ENCODE data around the gene CDCP2. TPM values are rescaled to one million over a fixed set of nuclear protein-coding genes. Genes with fewer than 3 reads are reported as not detected.

CDCP2 gene
- total RNA-seq, 2 donors from 2014 or later = 0.23 TPM; not detected in 1

DNA sequence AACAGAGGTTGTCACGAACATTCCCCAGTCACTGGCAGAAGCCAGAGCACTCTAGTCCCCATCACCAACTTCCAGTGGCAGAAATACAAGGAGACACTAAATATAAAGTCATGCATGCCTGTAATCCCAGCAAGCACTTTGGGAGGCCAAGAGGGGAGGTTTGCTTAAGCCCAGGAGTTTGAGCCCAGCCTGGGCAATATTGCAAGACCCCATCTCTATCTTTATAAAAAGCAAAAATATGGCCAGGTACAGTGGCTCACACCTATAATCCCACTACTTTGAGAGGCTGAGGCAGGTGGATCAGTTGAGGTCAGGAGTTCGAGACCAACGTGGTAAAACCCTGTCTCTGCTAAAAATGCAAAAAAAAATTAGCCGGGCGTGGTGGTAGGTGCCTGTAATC lies 40.7 kb upstream of the CDCP2 start:
- no peak for DNase-seq (ENCODE audit: low spot score)
- H3K4me3 ChIP-seq = no peak overlapping the region
- no peaks in the 10 kb centered on the region for H3K27me3 ChIP-seq (replicated peaks; ENCODE audit: insufficient read depth)
- no peaks in the 10 kb centered on the region for H3K4me1 ChIP-seq (replicated peaks)
- 89% methylated on average over 5 of the region's 5 CpGs for WGBS
- H3K36me3 ChIP-seq = no peaks in the 10 kb centered on the region
- TF ChIP-seq, protein P1, sequence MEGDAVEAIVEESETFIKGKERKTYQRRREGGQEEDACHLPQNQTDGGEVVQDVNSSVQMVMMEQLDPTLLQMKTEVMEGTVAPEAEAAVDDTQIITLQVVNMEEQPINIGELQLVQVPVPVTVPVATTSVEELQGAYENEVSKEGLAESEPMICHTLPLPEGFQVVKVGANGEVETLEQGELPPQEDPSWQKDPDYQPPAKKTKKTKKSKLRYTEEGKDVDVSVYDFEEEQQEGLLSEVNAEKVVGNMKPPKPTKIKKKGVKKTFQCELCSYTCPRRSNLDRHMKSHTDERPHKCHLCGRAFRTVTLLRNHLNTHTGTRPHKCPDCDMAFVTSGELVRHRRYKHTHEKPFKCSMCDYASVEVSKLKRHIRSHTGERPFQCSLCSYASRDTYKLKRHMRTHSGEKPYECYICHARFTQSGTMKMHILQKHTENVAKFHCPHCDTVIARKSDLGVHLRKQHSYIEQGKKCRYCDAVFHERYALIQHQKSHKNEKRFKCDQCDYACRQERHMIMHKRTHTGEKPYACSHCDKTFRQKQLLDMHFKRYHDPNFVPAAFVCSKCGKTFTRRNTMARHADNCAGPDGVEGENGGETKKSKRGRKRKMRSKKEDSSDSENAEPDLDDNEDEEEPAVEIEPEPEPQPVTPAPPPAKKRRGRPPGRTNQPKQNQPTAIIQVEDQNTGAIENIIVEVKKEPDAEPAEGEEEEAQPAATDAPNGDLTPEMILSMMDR (IDR thresholded peaks at IDR 0.05) = no peak
- H3K9me3 ChIP-seq = no peaks in the 10 kb centered on the region
- H3K27ac ChIP-seq = no peak overlapping the region
- intact Hi-C loops (cut with DNase I) = no loop called here

DNA sequence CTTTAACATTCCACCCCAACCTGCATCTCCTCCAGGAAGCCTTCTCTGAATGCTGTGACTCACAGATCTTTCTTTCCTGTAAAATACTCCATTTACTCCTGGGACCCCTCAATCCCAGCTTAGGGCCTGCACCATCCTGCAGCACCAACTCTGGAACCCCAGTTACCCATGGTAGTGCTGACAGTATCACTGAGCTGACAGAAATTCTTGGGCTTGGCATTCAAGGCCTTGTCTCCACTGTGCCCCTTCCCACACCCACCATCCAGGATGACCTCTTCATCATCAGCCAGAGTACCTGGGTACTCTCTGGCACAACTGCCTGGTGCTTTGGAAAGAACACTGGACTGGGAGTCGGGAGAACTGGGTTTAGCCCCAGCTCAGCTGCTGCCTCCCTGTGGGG lies 38.7 kb upstream of the CDCP2 start:
- intact Hi-C loops (cut with DNase I) = no loop called here
- Histone ChIP-seq H3K9me3 (no peaks in the 10 kb centered on the region), H3K27ac (no peak overlapping the region), H3K36me3 (no peaks in the 10 kb centered on the region), H3K4me3 (no peak overlapping the region), H3K4me1 (replicated peaks) (no peaks in the 10 kb centered on the region), H3K27me3 (replicated peaks; ENCODE audit: insufficient read depth) (no peaks in the 10 kb centered on the region)
- TF ChIP-seq POLR2AphosphoS5 (IDR thresholded peaks at IDR 0.05) (no peak), POLR2A (IDR thresholded peaks at IDR 0.05) (no peak)
- TF ChIP-seq, protein P1 (IDR thresholded peaks at IDR 0.05) = no peak
- DNase-seq (ENCODE audit: low spot score) = no peak
- WGBS = 100% methylated on average over 1 of the region's 1 CpG

DNA sequence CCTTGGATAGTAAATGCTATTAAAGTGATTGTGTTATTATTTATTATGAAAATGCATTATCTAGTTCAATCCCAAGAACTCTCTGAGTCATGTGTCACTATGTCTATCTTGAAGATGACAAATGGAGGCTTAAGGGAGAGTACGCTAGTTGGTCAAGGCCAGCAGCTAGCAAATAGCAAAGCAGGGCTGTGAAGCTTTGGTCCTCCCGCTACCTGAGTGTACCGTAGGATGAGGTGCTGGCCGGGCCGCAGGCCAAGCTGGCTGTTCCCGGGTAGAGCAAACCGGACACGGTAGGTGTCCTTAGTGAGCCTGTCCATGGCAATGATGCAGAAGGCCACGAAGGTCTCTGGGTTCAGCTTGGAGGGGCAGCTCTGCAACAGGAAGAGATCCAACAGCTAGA lies 37.7 kb upstream of the CDCP2 start:
- DNase-seq (ENCODE audit: low spot score) = no peak
- Histone ChIP-seq H3K9me3 (no peaks in the 10 kb centered on the region), H3K27me3 (replicated peaks; ENCODE audit: insufficient read depth) (no peaks in the 10 kb centered on the region), H3K27ac (no peak overlapping the region), H3K4me3 (no peak overlapping the region), H3K36me3 (no peaks in the 10 kb centered on the region), H3K4me1 (replicated peaks) (no peaks in the 10 kb centered on the region)
- TF ChIP-seq POLR2A (IDR thresholded peaks at IDR 0.05) (no peak), POLR2AphosphoS5 (IDR thresholded peaks at IDR 0.05) (no peak)
- TF ChIP-seq, protein P1 (IDR thresholded peaks at IDR 0.05) = no peak
- WGBS = 93% methylated on average over 9 of the region's 9 CpGs
- intact Hi-C loops (cut with DNase I) = no loop called here

DNA sequence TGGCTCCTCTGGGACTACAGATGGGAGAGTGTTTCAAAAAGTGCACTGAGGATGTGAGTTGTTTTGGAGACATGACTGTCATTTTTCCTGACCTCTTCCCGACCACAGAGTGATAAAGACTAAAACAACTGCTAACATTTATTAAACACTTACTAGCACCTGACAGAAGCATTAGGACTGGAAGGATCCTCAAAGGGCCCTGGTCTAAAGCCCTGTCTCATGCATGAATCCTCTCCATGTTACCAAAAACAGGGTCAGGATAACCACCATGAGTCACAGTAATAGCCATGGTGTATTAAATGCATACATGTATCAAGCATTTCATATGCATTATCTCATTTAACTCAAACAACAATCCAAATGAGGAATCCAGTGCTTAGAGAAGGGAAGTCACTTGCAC lies 35.5 kb upstream of the CDCP2 start:
- intact Hi-C loops (cut with DNase I) = no loop called here
- H3K4me1 ChIP-seq (replicated peaks) = no peaks in the 10 kb centered on the region
- H3K27me3 ChIP-seq (replicated peaks; ENCODE audit: insufficient read depth) = no peaks in the 10 kb centered on the region
- no peak overlapping the region for H3K27ac ChIP-seq
- no peak overlapping the region for H3K4me3 ChIP-seq
- TF ChIP-seq, protein P1 (IDR thresholded peaks at IDR 0.05) = no peak
- TF ChIP-seq POLR2A (IDR thresholded peaks at IDR 0.05) (no peak), POLR2AphosphoS5 (IDR thresholded peaks at IDR 0.05) (no peak)
- no peaks in the 10 kb centered on the region for H3K9me3 ChIP-seq
- no peaks in the 10 kb centered on the region for H3K36me3 ChIP-seq
- no peak for DNase-seq (ENCODE audit: low spot score)
- WGBS = 84% methylated on average over 1 of the region's 1 CpG

DNA sequence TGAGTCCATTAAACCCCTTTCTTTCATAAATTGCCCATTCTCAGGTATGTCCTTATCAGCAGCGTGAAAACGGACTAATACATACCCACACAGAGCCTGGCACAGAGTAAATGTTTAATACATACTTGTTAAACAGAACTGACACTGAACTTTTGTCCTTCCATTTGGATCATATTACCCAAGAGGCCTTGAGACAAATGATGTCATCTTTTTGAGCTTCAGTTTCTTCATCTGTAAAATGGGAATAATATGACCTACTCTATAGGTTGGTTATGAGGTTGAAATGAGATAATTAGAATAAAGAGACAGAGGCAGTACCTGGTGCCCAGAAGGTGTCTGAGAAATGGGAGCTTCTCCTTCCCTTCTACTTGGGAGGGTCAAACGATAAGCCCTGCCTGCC lies 33.3 kb upstream of the CDCP2 start:
- Histone ChIP-seq H3K9me3 (no peaks in the 10 kb centered on the region), H3K4me3 (no peak overlapping the region), H3K27me3 (replicated peaks; ENCODE audit: insufficient read depth) (no peaks in the 10 kb centered on the region), H3K27ac (no peak overlapping the region), H3K36me3 (no peaks in the 10 kb centered on the region), H3K4me1 (replicated peaks) (no peaks in the 10 kb centered on the region)
- 94% methylated on average over 3 of the region's 3 CpGs for WGBS
- intact Hi-C loops (cut with DNase I) = no loop called here
- no peak for TF ChIP-seq POLR2AphosphoS5 (IDR thresholded peaks at IDR 0.05)
- TF ChIP-seq, protein P1 (IDR thresholded peaks at IDR 0.05) = no peak
- no peak for TF ChIP-seq POLR2A (IDR thresholded peaks at IDR 0.05)
- no peak for DNase-seq (ENCODE audit: low spot score)

Data from prostate gland (tissue), 2 donors.